SK-N-MC (cell line): ENCODE data around the gene LRRTM3.

Experiments used
- FOXP2 ChIP-seq: optimal IDR thresholded peaks from 2 replicates; pipeline ENCODE3; 2011; ENCODE audit warnings: mild to moderate bottlenecking, moderate library complexity; ENCODE audit not compliant: insufficient read depth; ENCODE audit errors: extremely low read length, control extremely low read depth
- POLR2AphosphoS5 ChIP-seq: IDR thresholded peaks from 2 replicates; pipeline ENCODE4 v1.6.1; 2012; ENCODE audit warnings: mild to moderate bottlenecking, low read depth, low read length, borderline replicate concordance

DNA sequence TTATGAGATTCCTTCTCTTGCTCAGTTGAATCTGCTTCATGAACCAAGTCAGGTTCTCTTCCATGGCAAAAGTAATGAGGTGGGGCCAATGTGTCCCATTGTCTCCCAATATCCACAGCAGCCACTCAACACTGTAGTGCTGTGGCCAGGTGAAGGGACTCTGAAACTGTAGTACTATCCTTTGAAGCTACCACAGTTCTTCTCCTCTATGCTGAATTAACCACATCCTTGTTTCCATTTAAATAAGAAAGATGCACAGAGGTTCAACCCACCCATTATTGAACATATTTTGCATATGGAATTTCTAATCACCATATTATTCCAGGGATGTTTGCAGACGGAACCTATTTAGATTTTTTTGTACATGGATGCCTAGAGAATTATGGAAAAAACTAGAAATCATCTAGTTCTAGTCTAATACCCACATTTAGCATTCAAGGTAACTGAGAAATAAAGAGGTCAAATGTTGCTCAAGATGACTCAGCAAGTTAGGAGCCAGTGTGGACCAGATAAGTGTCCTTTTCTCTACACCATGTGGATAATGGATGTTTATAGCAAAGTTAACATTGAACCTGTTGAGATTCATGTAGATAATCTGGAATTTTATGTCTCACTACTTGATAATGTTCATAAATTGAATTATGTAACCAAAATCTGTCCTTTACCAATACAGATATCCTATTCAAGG, 64.5 kb downstream of the LRRTM3 start:
- no peak for TF ChIP-seq POLR2AphosphoS5
- TF ChIP-seq FOXP2 = no peak
